Measurements from ENCODE around the gene SBNO2.

The SBNO2 gene

DNA sequence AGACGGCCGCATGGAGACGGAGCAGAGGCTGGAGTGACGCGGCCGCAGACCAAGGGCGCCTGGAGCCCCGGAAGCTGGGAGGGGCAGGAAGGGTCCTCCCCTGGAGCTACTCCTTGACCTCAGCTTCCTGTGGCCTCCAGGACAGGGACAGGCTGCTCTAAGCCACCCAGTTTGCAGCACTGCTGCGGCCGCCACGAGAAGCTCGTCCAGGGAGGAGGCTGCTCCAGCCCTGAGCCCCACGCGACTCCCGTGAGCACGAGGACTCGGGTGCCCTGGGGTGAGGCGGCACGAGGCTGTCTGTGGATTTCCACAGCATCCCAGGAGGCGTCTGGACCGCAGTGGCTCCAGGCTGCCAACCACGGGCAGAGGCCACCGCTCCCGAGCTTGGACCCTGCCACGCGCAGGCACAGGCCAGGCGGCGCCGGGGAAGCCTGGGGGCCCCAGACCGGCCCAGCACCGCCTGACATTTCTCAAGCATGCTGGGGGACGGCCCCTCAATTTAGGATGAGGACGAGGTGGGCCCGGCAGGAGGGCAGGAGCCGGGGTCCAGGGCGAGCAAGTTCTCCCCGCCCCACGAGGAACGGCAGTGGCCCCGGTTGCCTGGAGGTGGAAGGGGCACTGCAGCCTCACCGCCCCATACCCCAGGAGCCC lies 10.7 kb downstream of the SBNO2 start:
- no peaks in the 10 kb centered on the region for H3F3A ChIP-seq (ENCODE audit: insufficient read depth, low read length)
- no peaks in the 10 kb centered on the region for H3K4me1 ChIP-seq (ENCODE audit: insufficient read depth, low read length, severe bottlenecking)
- H3K79me2 ChIP-seq (ENCODE audit: insufficient read depth, low read length): no peaks in the 10 kb centered on the region
- peaks cover 3% of the 10 kb centered on the region; the same call in 1 of the 2 replicates for H3K36me3 ChIP-seq (ENCODE audit: insufficient read depth, low read length)
- H3K27ac ChIP-seq (ENCODE audit: low read depth, low read length, poor library complexity, severe bottlenecking): no peak overlapping the region
- no peaks in the 10 kb centered on the region for H4K20me1 ChIP-seq (ENCODE audit: insufficient read depth, low read length)
- no peaks in the 10 kb centered on the region for H3K27me3 ChIP-seq (ENCODE audit: insufficient read depth, low read length)
- H2AFZ ChIP-seq (ENCODE audit: low read length): no peak overlapping the region
- H3K9me3 ChIP-seq (ENCODE audit: low read length): no peaks in the 10 kb centered on the region
- no peak overlapping the region for H3K4me3 ChIP-seq (ENCODE audit: low read depth, low read length, poor library complexity, severe bottlenecking)
- H3K9me2 ChIP-seq (ENCODE audit: low read depth, low read length): no peaks in the 10 kb centered on the region
- no peak overlapping the region for H3K4me2 ChIP-seq (ENCODE audit: low read length)
- no peak overlapping the region for H3K9ac ChIP-seq (ENCODE audit: low read length)
- TF ChIP-seq, protein P1, sequence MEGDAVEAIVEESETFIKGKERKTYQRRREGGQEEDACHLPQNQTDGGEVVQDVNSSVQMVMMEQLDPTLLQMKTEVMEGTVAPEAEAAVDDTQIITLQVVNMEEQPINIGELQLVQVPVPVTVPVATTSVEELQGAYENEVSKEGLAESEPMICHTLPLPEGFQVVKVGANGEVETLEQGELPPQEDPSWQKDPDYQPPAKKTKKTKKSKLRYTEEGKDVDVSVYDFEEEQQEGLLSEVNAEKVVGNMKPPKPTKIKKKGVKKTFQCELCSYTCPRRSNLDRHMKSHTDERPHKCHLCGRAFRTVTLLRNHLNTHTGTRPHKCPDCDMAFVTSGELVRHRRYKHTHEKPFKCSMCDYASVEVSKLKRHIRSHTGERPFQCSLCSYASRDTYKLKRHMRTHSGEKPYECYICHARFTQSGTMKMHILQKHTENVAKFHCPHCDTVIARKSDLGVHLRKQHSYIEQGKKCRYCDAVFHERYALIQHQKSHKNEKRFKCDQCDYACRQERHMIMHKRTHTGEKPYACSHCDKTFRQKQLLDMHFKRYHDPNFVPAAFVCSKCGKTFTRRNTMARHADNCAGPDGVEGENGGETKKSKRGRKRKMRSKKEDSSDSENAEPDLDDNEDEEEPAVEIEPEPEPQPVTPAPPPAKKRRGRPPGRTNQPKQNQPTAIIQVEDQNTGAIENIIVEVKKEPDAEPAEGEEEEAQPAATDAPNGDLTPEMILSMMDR (IDR thresholded peaks at IDR 0.05; ENCODE audit: low read length): no peak
- no peak for TF ChIP-seq EZH2 (IDR thresholded peaks at IDR 0.05; ENCODE audit: borderline replicate concordance, low read length)

DNA sequence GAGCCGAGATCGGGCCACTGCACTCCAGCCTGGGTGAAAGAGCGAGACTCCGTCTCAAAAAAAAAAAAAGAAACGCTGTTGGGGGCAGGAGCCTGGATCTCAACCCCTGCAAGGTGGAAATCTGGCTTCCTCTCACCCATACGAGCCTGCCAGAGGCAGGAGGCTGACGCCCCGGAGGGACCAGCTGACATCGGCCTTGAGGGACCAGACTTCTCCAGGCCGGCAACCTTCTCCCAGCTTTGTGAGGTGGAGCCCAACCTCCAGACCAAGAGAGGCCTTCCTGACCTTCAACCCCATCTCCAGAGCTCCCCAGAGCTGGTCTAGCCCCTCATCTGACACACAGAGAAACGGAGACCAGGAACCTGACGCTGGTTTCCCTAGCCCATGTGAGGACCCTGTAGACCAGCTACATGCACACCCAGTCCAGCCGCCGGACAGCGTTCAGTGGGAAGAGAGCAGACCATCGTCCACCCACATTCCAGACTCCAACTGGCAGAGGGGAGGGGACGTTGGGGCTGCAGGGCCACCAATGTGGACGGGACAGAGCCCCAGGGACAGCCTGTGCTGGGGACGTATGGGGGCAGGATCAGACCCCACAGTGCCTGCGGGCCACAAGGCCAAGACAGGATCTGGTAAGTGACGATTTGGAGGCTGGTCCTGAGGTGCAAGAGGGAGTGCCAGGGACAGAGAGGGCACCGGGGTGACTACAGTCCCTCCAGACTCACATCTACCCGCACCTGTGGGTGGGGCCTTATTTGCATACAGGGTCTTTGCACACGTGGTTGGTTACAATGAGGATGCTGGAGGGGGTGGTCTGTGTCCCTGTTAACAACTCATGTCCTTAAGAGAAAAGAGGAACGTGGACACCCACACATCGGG lies 11.4 kb downstream of the SBNO2 start:
- no peaks in the 10 kb centered on the region for H3K27me3 ChIP-seq (ENCODE audit: insufficient read depth, low read length)
- no peaks in the 10 kb centered on the region for H3K9me3 ChIP-seq (ENCODE audit: low read length)
- no peak overlapping the region for H2AFZ ChIP-seq (ENCODE audit: low read length)
- peaks cover 3% of the 10 kb centered on the region; the same call in 1 of the 2 replicates for H3K36me3 ChIP-seq (ENCODE audit: insufficient read depth, low read length)
- no peaks in the 10 kb centered on the region for H3K79me2 ChIP-seq (ENCODE audit: insufficient read depth, low read length)
- H3K4me1 ChIP-seq (ENCODE audit: insufficient read depth, low read length, severe bottlenecking): no peaks in the 10 kb centered on the region
- H3K4me2 ChIP-seq (ENCODE audit: low read length): no peak overlapping the region
- no peak overlapping the region for H3K9ac ChIP-seq (ENCODE audit: low read length)
- TF ChIP-seq, protein P1 (IDR thresholded peaks at IDR 0.05; ENCODE audit: low read length): no peak
- TF ChIP-seq EZH2 (IDR thresholded peaks at IDR 0.05; ENCODE audit: borderline replicate concordance, low read length): no peak
- H4K20me1 ChIP-seq (ENCODE audit: insufficient read depth, low read length): no peaks in the 10 kb centered on the region
- H3K27ac ChIP-seq (ENCODE audit: low read depth, low read length, poor library complexity, severe bottlenecking): no peak overlapping the region
- no peaks in the 10 kb centered on the region for H3K9me2 ChIP-seq (ENCODE audit: low read depth, low read length)
- H3K4me3 ChIP-seq (ENCODE audit: low read depth, low read length, poor library complexity, severe bottlenecking): no peak overlapping the region
- no peaks in the 10 kb centered on the region for H3F3A ChIP-seq (ENCODE audit: insufficient read depth, low read length)

DNA sequence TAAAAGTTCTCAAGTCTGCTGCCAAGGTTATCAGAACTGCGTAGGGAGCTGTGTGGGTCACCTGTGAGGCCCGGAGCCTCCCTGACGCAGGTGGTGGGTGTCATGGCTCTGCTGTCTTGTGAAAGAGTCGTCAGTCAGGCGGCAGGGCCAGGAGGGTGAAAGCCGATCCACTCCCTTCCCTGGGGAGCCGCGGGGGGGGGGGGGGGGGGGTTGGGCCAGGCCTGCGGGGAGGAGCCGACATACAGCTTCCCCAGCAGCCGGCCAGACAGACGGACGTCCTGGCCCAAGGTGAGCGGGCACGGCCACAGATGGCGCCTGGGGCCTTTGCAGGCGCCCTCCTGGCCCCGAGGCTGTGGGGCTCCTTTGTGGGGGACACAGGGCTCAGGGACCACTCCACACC lies 12.4 kb downstream of the SBNO2 start:
- H3K9ac ChIP-seq (ENCODE audit: low read length): no peak overlapping the region
- H3K9me2 ChIP-seq (ENCODE audit: low read depth, low read length): no peaks in the 10 kb centered on the region
- H3F3A ChIP-seq (ENCODE audit: insufficient read depth, low read length): no peaks in the 10 kb centered on the region
- no peaks in the 10 kb centered on the region for H3K79me2 ChIP-seq (ENCODE audit: insufficient read depth, low read length)
- no peaks in the 10 kb centered on the region for H3K4me1 ChIP-seq (ENCODE audit: insufficient read depth, low read length, severe bottlenecking)
- no peak overlapping the region for H3K4me2 ChIP-seq (ENCODE audit: low read length)
- H3K27me3 ChIP-seq (ENCODE audit: insufficient read depth, low read length): no peaks in the 10 kb centered on the region
- TF ChIP-seq, protein P1 (IDR thresholded peaks at IDR 0.05; ENCODE audit: low read length): no peak
- TF ChIP-seq EZH2 (IDR thresholded peaks at IDR 0.05; ENCODE audit: borderline replicate concordance, low read length): no peak
- peaks cover 1% of the 10 kb centered on the region; the same call in 1 of the 2 replicates for H3K36me3 ChIP-seq (ENCODE audit: insufficient read depth, low read length)
- H3K4me3 ChIP-seq (ENCODE audit: low read depth, low read length, poor library complexity, severe bottlenecking): no peak overlapping the region
- no peaks in the 10 kb centered on the region for H4K20me1 ChIP-seq (ENCODE audit: insufficient read depth, low read length)
- H3K9me3 ChIP-seq (ENCODE audit: low read length): no peaks in the 10 kb centered on the region
- no peak overlapping the region for H2AFZ ChIP-seq (ENCODE audit: low read length)
- no peak overlapping the region for H3K27ac ChIP-seq (ENCODE audit: low read depth, low read length, poor library complexity, severe bottlenecking)
